HG02884 (cell line): ENCODE data around the gene ASPN.

Experiments
- ATAC-seq: cut with Tn5 transposase; IDR thresholded peaks from one replicate; pipeline ENCODE4 v1.9.1; 2021; ENCODE audit warnings: mild to moderate bottlenecking, moderate library complexity; ENCODE audit not compliant: unreplicated experiment

The ASPN gene

GRCh38 chr9:92478783-92479182 lies 3.5 kb downstream of the ASPN start:
- no peak for ATAC-seq

GRCh38 chr9:92476962-92477361 lies 5.3 kb downstream of the ASPN start:
- ATAC-seq = no peak

- ATAC-seq = no peak
These were observed 7.7 kb downstream of the ASPN start for GRCh38 chr9:92474587-92474986.

- no peak for ATAC-seq
These were observed 14.1 kb downstream of the ASPN start for GRCh38 chr9:92468206-92468605.

GRCh38 chr9:92467511-92467910 lies 14.8 kb downstream of the ASPN start:
- ATAC-seq = no peak

GRCh38 chr9:92467041-92467440 lies 15.3 kb downstream of the ASPN start:
- no peak for ATAC-seq

GRCh38 chr9:92463984-92464383 lies 18.3 kb downstream of the ASPN start:
- ATAC-seq = no peak

GRCh38 chr9:92463387-92463786 lies 18.9 kb downstream of the ASPN start:
- ATAC-seq = no peak

- no peak for ATAC-seq
These were observed 24.7 kb downstream of the ASPN start for GRCh38 chr9:92457576-92457975.

GRCh38 chr9:92455217-92455616 lies 27.1 kb downstream of the ASPN start:
- no peak for ATAC-seq

GRCh38 chr9:92446536-92446935 lies 35.8 kb downstream of the ASPN start:
- no peak for ATAC-seq

- ATAC-seq = no peak
These were observed 37.5 kb downstream of the ASPN start for GRCh38 chr9:92444841-92445240.

GRCh38 chr9:92440751-92441046 lies 41.6 kb downstream of the ASPN start:
- no peak for ATAC-seq

GRCh38 chr9:92439921-92440750 lies 42.2 kb downstream of the ASPN start:
- ATAC-seq = no peak

- ATAC-seq = no peak
These were observed 43.3 kb downstream of the ASPN start for GRCh38 chr9:92438900-92439526.

GRCh38 chr9:92435263-92435662 lies 47.0 kb downstream of the ASPN start:
- no peak for ATAC-seq

- no peak for ATAC-seq
These were observed 49.2 kb downstream of the ASPN start for GRCh38 chr9:92432972-92433548.

GRCh38 chr9:92432350-92432749 lies 50.0 kb downstream of the ASPN start:
- no peak for ATAC-seq

GRCh38 chr9:92429836-92430235 lies 52.5 kb downstream of the ASPN start:
- ATAC-seq = no peak

- no peak for ATAC-seq
These were observed 55.7 kb downstream of the ASPN start for GRCh38 chr9:92426501-92427145.

- ATAC-seq = no peak
These were observed 56.8 kb downstream of the ASPN start for GRCh38 chr9:92425474-92425873.

- no peak for ATAC-seq
These were observed 58.0 kb downstream of the ASPN start, which contains the start of gene OMD for GRCh38 chr9:92424340-92424739. TSS of gene OMD (minus strand) at chr9:92424471. CDS start at chr9:92417558, 6,913 bp downstream.
